Activated CD8-positive, alpha-beta T cell treated with anti-CD3 and anti-CD28 coated beads for 36 hours (primary cell): ENCODE data around the gene MAFF. TPM values are rescaled to one million over a fixed set of nuclear protein-coding genes. Genes with fewer than 3 reads are reported as not detected.

Source experiments
- ATAC-seq: fragments of 200-7000 bp; cut with Tn5 transposase; one replicate; pipeline ENCODE4 v1.10.0; 2021; ENCODE audit warnings: mild to moderate bottlenecking, moderate library complexity
- CTCF ChIA-PET: fragments of 350-600 bp; sonication (Branson Sonifier 250); formaldehyde crosslinking; loops from one replicate; lab custom pipeline; 2021; ENCODE audit warnings: antibody characterized with exemption; lab: Charles Lee
- POLR2A ChIA-PET: fragments of 350-600 bp; sonication (Branson Sonifier 250); formaldehyde crosslinking; loops from one replicate; lab custom pipeline; 2021; ENCODE audit warnings: antibody characterized with exemption; lab: Charles Lee
- DNase-seq: peaks from one replicate; pipeline ENCODE4 v3.0.0-alpha.2; 2020
- H3K27ac Mint-ChIP-seq: one replicate; pipeline ENCODE4 v1.8.0; 2021; ENCODE audit warnings: mild to moderate bottlenecking, mixed read lengths
- H3K27me3 Mint-ChIP-seq: one replicate; pipeline ENCODE4 v1.8.0; 2021; ENCODE audit warnings: mixed read lengths
- H3K36me3 Mint-ChIP-seq: one replicate; pipeline ENCODE4 v1.8.0; 2021; ENCODE audit warnings: low read depth, mixed read lengths
- H3K4me1 Mint-ChIP-seq: one replicate; pipeline ENCODE4 v1.8.0; 2021; ENCODE audit warnings: low read depth, mixed read lengths
- H3K4me3 Mint-ChIP-seq: one replicate; pipeline ENCODE4 v1.8.0; 2021; ENCODE audit warnings: mild to moderate bottlenecking, moderate library complexity, mixed read lengths
- H3K9me3 Mint-ChIP-seq: one replicate; pipeline ENCODE4 v1.8.0; 2021; ENCODE audit warnings: mixed read lengths
- CTCF ChIP-seq: fragments of 200-600 bp; IDR thresholded peaks from one replicate; pipeline ENCODE4 v1.8.0; 2022; ENCODE audit warnings: antibody characterized with exemption, mild to moderate bottlenecking
- intact Hi-C: fragments of 100-400 bp; cut with micrococcal nuclease; formaldehyde crosslinking; loops from one replicate; pipeline ENCODE4 v1.10.0; 2022
- total RNA-seq, 2 experiments: library from RNA; stranded (reverse); gene quantifications; one replicate each; pipeline ENCODE4 v1.2.3, GENCODE V29; 2021

The MAFF gene
- total RNA-seq, 2 experiments from 2014 or later = 12.5 to 13.7 TPM

- CTCF ChIA-PET = interaction anchor here (1.1 kb wide), 1 partner anchor 18 kb away, joined by 3 read pairs; the partner anchor contains the start of gene MAFF
- H3K9me3 Mint-ChIP-seq = no peaks in the 10 kb centered on the region
- ATAC-seq (no peak), DNase-seq (no peak)
- TF ChIP-seq CTCF = no peak
- H3K4me3 Mint-ChIP-seq = no peak overlapping the region
- intact Hi-C loops = no loop called here
- H3K36me3 Mint-ChIP-seq = peaks cover 6% of the 10 kb centered on the region
- POLR2A ChIA-PET = no interaction called here
- H3K27ac Mint-ChIP-seq = peak overlapping the region; percentile 55
- peaks cover 19% of the 10 kb centered on the region for H3K4me1 Mint-ChIP-seq
- no peaks in the 10 kb centered on the region for H3K27me3 Mint-ChIP-seq
Measured at GRCh38 chr22:38220163-38220562, 18.4 kb downstream of the MAFF start.

- no peak overlapping the region for H3K4me3 Mint-ChIP-seq
- H3K36me3 Mint-ChIP-seq = peaks cover 2% of the 10 kb centered on the region
- ATAC-seq (no peak), DNase-seq (no peak)
- intact Hi-C loops = no loop called here
- ChIA-PET POLR2A (interaction anchor here (1.3 kb wide), 1 partner anchor 11 kb away, joined by 3 read pairs; no protein-coding TSS in a partner anchor), CTCF (no interaction called here)
- H3K4me1 Mint-ChIP-seq = peaks cover 19% of the 10 kb centered on the region
- no peak for TF ChIP-seq CTCF
- H3K27me3 Mint-ChIP-seq = no peaks in the 10 kb centered on the region
- no peaks in the 10 kb centered on the region for H3K9me3 Mint-ChIP-seq
- no peak overlapping the region for H3K27ac Mint-ChIP-seq
Measured at GRCh38 chr22:38220653-38221386, 19.0 kb downstream of the MAFF start.

GRCh38 chr22:38221407-38221806 is 19.6 kb downstream of the MAFF start:
- CTCF ChIA-PET = no interaction called here
- TF ChIP-seq CTCF = no peak
- Mint-ChIP-seq H3K4me3 (no peak overlapping the region), H3K4me1 (peaks cover 19% of the 10 kb centered on the region), H3K27ac (no peak overlapping the region), H3K36me3 (peaks cover under 1% of the 10 kb centered on the region), H3K27me3 (no peaks in the 10 kb centered on the region), H3K9me3 (no peaks in the 10 kb centered on the region)
- intact Hi-C loops = no loop called here
- DNase-seq (no peak), ATAC-seq (no peak)
- POLR2A ChIA-PET = interaction anchor here (1.3 kb wide), 1 partner anchor 11 kb away, joined by 3 read pairs; no protein-coding TSS in a partner anchor

GRCh38 chr22:38221908-38222796 is 20.4 kb downstream of the MAFF start:
- Mint-ChIP-seq H3K9me3 (no peaks in the 10 kb centered on the region), H3K36me3 (no peaks in the 10 kb centered on the region), H3K27ac (no peak overlapping the region), H3K27me3 (no peaks in the 10 kb centered on the region), H3K4me1 (peaks cover 19% of the 10 kb centered on the region), H3K4me3 (no peak overlapping the region)
- no peak for DNase-seq
- CTCF ChIA-PET = no interaction called here
- intact Hi-C loops = no loop called here
- TF ChIP-seq CTCF = no peak
- POLR2A ChIA-PET = interaction anchor here (1.3 to 1.7 kb wide), 2 partner anchors 12 to 107 kb away, joined by 3 read pairs; no protein-coding TSS in a partner anchor
- no peak for ATAC-seq
